ENCODE measurements around the gene MT1A.

DNA sequence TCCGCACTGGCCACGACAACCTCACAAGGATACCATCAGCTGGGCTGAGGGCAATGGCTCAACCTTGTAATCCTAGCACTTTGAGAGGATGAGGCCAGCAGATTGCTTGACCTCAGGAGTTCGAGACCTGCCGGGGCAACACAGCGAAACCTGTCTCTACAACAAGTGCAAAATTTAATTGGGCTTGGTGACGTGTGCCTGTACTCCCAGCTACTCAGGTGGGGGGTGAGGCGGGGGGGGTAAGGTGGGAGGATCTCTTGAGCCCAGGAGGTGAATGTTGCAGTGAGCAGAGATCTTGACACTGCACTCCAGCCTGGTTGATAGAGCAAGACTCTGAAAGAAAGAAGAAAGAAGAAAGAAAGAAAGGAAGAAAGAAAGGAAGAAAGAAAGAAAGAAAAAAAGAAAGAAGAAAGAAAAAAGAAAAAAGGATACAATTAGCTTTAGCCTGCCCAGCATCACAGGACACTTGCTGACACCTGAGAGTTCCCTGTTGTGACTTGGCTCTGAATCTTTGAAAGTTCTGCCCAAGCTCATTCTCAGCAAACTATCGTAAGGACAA is 18.0 kb upstream of the MT1A start:
- TF ChIP-seq, protein P1, sequence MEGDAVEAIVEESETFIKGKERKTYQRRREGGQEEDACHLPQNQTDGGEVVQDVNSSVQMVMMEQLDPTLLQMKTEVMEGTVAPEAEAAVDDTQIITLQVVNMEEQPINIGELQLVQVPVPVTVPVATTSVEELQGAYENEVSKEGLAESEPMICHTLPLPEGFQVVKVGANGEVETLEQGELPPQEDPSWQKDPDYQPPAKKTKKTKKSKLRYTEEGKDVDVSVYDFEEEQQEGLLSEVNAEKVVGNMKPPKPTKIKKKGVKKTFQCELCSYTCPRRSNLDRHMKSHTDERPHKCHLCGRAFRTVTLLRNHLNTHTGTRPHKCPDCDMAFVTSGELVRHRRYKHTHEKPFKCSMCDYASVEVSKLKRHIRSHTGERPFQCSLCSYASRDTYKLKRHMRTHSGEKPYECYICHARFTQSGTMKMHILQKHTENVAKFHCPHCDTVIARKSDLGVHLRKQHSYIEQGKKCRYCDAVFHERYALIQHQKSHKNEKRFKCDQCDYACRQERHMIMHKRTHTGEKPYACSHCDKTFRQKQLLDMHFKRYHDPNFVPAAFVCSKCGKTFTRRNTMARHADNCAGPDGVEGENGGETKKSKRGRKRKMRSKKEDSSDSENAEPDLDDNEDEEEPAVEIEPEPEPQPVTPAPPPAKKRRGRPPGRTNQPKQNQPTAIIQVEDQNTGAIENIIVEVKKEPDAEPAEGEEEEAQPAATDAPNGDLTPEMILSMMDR (conservative IDR thresholded peaks at IDR 0.05; ENCODE audit: low read depth, low read length) = no peak
- no peak for TF ChIP-seq EZH2 (IDR thresholded peaks at IDR 0.05; ENCODE audit: borderline replicate concordance, low read depth, low read length, poor library complexity, severe bottlenecking)
